ENCODE data around the gene ORC1.

Gene ORC1

GRCh38 chr1:52404116-52404974 is at the start of gene ORC1, which contains the start of gene PRPF38A:
TSS of gene ORC1 (minus strand) at chr1:52404423. CDS start at chr1:52402223, 2,200 bp downstream.
TSS of gene PRPF38A (plus strand) at chr1:52404602. CDS start at chr1:52404750, 148 bp downstream.
- peak; percentile 97 for DNase-seq

- DNase-seq = no peak
Observed at GRCh38 chr1:52444463-52444862, 40.2 kb upstream of the ORC1 start.

GRCh38 chr1:52439976-52440375 is 35.8 kb upstream of the ORC1 start:
- no peak for DNase-seq

- no peak for DNase-seq
Observed at GRCh38 chr1:52436817-52437216, 32.6 kb upstream of the ORC1 start.

GRCh38 chr1:52435650-52436049 is 31.4 kb upstream of the ORC1 start:
- no peak for DNase-seq

- DNase-seq = no peak
Observed at GRCh38 chr1:52435211-52435610, 31.0 kb upstream of the ORC1 start.

- DNase-seq = no peak
Observed at GRCh38 chr1:52432807-52433206, 28.6 kb upstream of the ORC1 start.

GRCh38 chr1:52427152-52427551 is 22.9 kb upstream of the ORC1 start:
- DNase-seq = no peak

GRCh38 chr1:52426371-52426770 is 22.1 kb upstream of the ORC1 start:
- peak; percentile 11 for DNase-seq

- DNase-seq = peak; percentile 12
Observed at GRCh38 chr1:52424813-52425212, 20.6 kb upstream of the ORC1 start.

- DNase-seq = no peak
Observed at GRCh38 chr1:52424231-52424636, 20.0 kb upstream of the ORC1 start.

- DNase-seq = no peak
Observed at GRCh38 chr1:52423771-52424170, 19.5 kb upstream of the ORC1 start.

- no peak for DNase-seq
Observed at GRCh38 chr1:52423055-52423454, 18.8 kb upstream of the ORC1 start.

GRCh38 chr1:52420713-52421112 is 16.5 kb upstream of the ORC1 start:
- no peak for DNase-seq

- no peak for DNase-seq
Observed at GRCh38 chr1:52416811-52417210, 12.6 kb upstream of the ORC1 start.

- DNase-seq = no peak
Observed at GRCh38 chr1:52414942-52415341, 10.7 kb upstream of the ORC1 start.

- DNase-seq = no peak
Observed at GRCh38 chr1:52413410-52413989, 9.3 kb upstream of the ORC1 start.

GRCh38 chr1:52404975-52405338 is 734 bp upstream of the ORC1 start:
- no peak for DNase-seq

GRCh38 chr1:52403566-52404115 is 582 bp downstream of the ORC1 start:
- peak; percentile 82 for DNase-seq

GRCh38 chr1:52402860-52403240 is 1.4 kb downstream of the ORC1 start:
- no peak for DNase-seq

GRCh38 chr1:52400131-52400530 is 4.1 kb downstream of the ORC1 start:
- no peak for DNase-seq

GRCh38 chr1:52399629-52400028 is 4.6 kb downstream of the ORC1 start:
- DNase-seq = no peak

- DNase-seq = no peak
Observed at GRCh38 chr1:52393174-52393573, 11.0 kb downstream of the ORC1 start.

- no peak for DNase-seq
Observed at GRCh38 chr1:52386458-52386857, 17.8 kb downstream of the ORC1 start.

Data from fibroblast of skin of right biceps (primary cell).